ENCODE measurements around the gene MXD3.

DNA sequence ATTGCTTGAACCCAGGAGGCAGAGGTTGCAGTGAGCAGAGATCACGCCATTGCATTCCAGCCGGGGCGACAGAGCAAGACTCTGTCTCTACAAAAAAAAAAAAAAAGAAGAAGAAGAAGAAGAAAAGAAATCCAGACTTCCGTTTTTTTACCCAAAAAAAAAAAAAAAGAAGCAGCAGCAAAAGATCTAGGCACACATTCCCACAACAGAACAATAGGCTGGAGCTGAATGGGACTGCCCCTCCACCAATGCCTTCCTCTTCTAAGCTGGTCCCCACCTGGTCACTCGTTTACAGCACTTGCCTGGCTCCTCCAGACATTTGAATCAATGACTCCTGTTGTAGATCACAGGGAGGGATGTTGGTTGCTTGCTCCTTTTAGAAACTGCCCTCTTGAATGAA is 41.4 kb upstream of the MXD3 start:
- TF ChIP-seq, protein P1, sequence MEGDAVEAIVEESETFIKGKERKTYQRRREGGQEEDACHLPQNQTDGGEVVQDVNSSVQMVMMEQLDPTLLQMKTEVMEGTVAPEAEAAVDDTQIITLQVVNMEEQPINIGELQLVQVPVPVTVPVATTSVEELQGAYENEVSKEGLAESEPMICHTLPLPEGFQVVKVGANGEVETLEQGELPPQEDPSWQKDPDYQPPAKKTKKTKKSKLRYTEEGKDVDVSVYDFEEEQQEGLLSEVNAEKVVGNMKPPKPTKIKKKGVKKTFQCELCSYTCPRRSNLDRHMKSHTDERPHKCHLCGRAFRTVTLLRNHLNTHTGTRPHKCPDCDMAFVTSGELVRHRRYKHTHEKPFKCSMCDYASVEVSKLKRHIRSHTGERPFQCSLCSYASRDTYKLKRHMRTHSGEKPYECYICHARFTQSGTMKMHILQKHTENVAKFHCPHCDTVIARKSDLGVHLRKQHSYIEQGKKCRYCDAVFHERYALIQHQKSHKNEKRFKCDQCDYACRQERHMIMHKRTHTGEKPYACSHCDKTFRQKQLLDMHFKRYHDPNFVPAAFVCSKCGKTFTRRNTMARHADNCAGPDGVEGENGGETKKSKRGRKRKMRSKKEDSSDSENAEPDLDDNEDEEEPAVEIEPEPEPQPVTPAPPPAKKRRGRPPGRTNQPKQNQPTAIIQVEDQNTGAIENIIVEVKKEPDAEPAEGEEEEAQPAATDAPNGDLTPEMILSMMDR (IDR thresholded peaks at IDR 0.05): no peak
- no peak for TF ChIP-seq EZH2 (IDR thresholded peaks at IDR 0.05)
- no peak for TF ChIP-seq EZH2phosphoT487 (IDR thresholded peaks at IDR 0.05)

Data from neural progenitor cell (in vitro differentiated cells).